Esophagus squamous epithelium (tissue), 4 donors: ENCODE results near the gene PLIN5.

Experiments
- POLR2A ChIP-seq, 4 donors: fragments of 450-650 bp; IDR thresholded peaks; one replicate each; pipeline ENCODE4 v1.6.1; 2017; ENCODE audit warnings: antibody characterized with exemption in 4 of 4, mild to moderate bottlenecking in 4 of 4, moderate library complexity in 3 of 4
- TF ChIP-seq, protein P1 (sequence below), 6 experiments: fragments of 450-650 bp in 4 of 6; fragments of 200-600 bp in 2 of 6; sonication (generic) in 2 of 6; IDR thresholded peaks; one replicate each; pipeline ENCODE4 v1.5.1; 2016 to 2019; ENCODE audit warnings: antibody characterized with exemption in 6 of 6, mild to moderate bottlenecking in 4 of 6, moderate library complexity in 4 of 6

DNA sequence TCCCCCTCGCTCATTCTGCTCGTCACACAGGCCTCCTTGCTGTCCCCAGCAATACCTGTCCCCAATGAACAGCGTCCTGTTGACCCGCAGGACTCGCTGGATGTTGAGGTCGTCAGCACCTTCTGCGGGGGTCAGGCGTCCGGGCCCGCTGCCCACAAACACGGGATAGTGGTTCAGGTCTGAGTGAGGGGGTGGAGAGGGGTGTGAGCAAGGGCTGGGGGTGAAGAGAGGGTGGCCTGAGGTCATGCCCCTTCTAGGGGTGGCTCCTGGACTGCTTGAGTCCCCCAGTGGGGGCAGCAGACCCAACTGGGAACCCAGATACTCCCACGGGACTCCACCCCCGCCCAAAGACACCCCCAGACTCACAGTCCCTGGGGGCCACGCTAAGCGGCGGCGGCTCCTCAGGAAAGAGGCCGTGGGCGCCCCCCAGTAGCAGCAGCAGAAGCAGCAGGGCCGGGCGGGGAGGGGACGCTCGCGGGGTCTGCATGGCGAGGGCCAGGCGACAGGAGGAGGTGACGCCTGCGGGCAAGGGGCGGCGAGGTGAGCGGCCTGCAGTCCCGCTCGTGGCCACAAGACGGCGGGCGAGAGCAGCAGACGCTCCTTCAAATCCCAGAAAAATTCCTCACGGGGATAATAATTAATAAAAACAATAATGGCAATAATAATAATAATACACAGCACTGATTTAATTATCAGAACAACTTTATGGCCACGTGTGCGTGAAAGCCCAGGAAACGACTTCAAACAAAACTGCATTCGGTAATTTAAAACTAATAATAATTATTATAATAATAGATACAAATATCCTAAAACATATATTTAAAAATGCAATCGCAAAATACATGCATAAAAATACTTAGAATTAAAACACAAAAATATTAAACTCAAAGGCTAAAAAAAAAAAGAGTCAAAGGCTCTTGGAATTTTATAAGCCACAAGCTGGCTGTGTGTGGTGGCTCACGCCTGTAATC lies 23.2 kb upstream of the PLIN5 start:
- TF ChIP-seq POLR2A (IDR thresholded peaks at IDR 0.05) = no peak
- TF ChIP-seq, protein P1, sequence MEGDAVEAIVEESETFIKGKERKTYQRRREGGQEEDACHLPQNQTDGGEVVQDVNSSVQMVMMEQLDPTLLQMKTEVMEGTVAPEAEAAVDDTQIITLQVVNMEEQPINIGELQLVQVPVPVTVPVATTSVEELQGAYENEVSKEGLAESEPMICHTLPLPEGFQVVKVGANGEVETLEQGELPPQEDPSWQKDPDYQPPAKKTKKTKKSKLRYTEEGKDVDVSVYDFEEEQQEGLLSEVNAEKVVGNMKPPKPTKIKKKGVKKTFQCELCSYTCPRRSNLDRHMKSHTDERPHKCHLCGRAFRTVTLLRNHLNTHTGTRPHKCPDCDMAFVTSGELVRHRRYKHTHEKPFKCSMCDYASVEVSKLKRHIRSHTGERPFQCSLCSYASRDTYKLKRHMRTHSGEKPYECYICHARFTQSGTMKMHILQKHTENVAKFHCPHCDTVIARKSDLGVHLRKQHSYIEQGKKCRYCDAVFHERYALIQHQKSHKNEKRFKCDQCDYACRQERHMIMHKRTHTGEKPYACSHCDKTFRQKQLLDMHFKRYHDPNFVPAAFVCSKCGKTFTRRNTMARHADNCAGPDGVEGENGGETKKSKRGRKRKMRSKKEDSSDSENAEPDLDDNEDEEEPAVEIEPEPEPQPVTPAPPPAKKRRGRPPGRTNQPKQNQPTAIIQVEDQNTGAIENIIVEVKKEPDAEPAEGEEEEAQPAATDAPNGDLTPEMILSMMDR (IDR thresholded peaks at IDR 0.05) = peak; percentile 87 to 100 (median 96)
